Measurements from ENCODE around the gene DIO1. TPM values are rescaled to one million over a fixed set of nuclear protein-coding genes. Genes with fewer than 3 reads are reported as not detected.

Gene DIO1
- total RNA-seq: not detected in 2 replicates

GRCh38 chr1:53893999-53894636 lies at the start of gene DIO1:
DIO1 (plus strand) TSS chr1:53894187; CDS start chr1:53894211, 24 bp downstream.

GRCh38 chr1:53889304-53890298 lies 4.4 kb upstream of the DIO1 start, which contains the start of gene YIPF1:
YIPF1 (minus strand) TSS chr1:53889797; CDS start chr1:53888937, 860 bp downstream.

GRCh38 chr1:53945433-53946251 lies 51.7 kb downstream of the DIO1 start, which contains the start of gene IFT25:
IFT25 (minus strand) TSS chr1:53945699; CDS start chr1:53940082, 5,617 bp downstream.

GRCh38 chr1:53946252-53947171 lies 52.5 kb downstream of the DIO1 start, which contains the start of gene LRRC42:
LRRC42 (plus strand) TSS chr1:53946350; CDS start chr1:53952000, 5,650 bp downstream.

Other genes with a start within 250 kb of the DIO1 start
- gene GLIS1, start 155.0 kb upstream of the DIO1 start, total RNA-seq: 1.6 and 1.8 TPM in 2 replicates
- gene NDC1, start 55.9 kb upstream of the DIO1 start, total RNA-seq: 9.1 and 12.6 TPM in 2 replicates
- gene YIPF1, start 4.4 kb upstream of the DIO1 start, total RNA-seq: 21.3 and 31.9 TPM in 2 replicates
- 22.2 and 29.3 TPM in 2 replicates for gene IFT25, start 51.5 kb downstream of the DIO1 start, total RNA-seq
- gene LRRC42, start 52.2 kb downstream of the DIO1 start, total RNA-seq: 23.5 and 41.0 TPM in 2 replicates
- not detected in 2 replicates for gene LDLRAD1, start 124.0 kb downstream of the DIO1 start, total RNA-seq
- 437 and 450 TPM in 2 replicates for gene TMEM59, start 159.0 kb downstream of the DIO1 start, total RNA-seq
- 2.0 and 5.7 TPM in 2 replicates for gene TCEANC2, start 159.4 kb downstream of the DIO1 start, total RNA-seq

Measured in cardiac atrium fibroblast (primary cell).